HG02759 (cell line): ENCODE data around the gene RTL1.

Experiments used
- ATAC-seq: cut with Tn5 transposase; IDR thresholded peaks from one replicate; pipeline ENCODE4 v1.9.1; 2021; ENCODE audit warnings: mild to moderate bottlenecking, moderate library complexity; ENCODE audit not compliant: unreplicated experiment

Gene RTL1

GRCh38 chr14:100836941-100837804, 66.3 kb downstream of the RTL1 start:
- ATAC-seq, result no peak

DNA sequence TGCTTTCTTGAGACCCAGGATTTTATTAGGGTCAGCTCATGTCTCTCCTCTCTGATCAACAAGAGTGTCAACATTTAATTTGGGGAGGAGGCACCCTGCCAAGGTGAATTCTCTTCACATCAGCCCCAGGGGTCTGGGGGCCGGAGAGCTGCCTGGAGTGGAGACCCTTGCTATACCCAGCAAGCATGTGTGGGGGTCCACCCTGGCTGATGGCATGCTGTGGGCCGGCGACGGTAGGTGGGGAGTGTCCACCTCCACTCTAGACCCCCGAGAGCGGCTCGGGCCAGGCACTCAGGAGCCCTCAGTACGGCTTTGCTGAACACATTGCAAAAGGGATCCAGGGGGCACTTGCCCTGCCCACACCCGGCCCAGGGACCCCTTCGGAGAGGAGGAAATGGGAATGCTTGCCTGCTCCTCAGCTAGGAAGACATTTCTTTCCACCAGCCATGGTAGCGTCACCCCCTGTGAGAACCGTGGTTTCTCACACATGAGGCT, 67.2 kb downstream of the RTL1 start:
- no peak for ATAC-seq

- ATAC-seq, result no peak
Measured at GRCh38 chr14:100835548-100836310, 67.8 kb downstream of the RTL1 start.

- ATAC-seq, result no peak
Measured at GRCh38 chr14:100834794-100835547, 68.6 kb downstream of the RTL1 start.

- no peak for ATAC-seq
Measured at GRCh38 chr14:100834082-100834793, 69.3 kb downstream of the RTL1 start.

GRCh38 chr14:100832311-100832960, 71.1 kb downstream of the RTL1 start:
- no peak for ATAC-seq

DNA sequence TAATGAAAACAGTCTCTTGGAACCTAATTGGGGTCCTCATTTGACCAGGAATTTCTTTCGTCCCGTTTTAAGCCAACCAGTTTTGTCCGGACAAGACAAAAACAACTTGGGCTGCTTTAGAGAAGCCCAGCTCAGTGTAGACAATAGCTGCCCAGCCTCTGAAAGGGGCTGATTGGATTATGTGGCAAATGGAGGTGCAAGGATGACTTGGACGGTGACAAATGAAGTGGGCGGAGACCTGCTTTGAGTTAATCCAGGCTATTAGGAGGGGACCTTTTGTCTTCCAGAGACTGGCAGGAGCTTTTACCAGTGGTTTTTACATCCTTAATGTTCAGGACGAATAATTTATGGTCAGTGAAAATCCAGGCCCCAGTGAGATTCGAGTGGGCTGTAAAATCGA, 72.8 kb downstream of the RTL1 start:
- ATAC-seq, result no peak
